OCI-LY7 (cell line): ENCODE measurements around the gene PAX9. TPM values are rescaled to one million over a fixed set of nuclear protein-coding genes. Genes with fewer than 3 reads are reported as not detected.

ENCODE experiments used
- BruUV-seq: library from RNA; stranded (reverse); fragments of 400-500 nt; replicated peaks from 2 replicates; lab custom pipeline; 2021; lab: Mats Ljungman, UMichigan
- CTCF ChIA-PET: fragments of 300-600 bp; sonication (Branson Sonifier 250); formaldehyde crosslinking; loops from one replicate; lab custom pipeline; 2022; ENCODE audit warnings: antibody characterized with exemption; ENCODE audit not compliant: unreplicated experiment; lab: Charles Lee
- POLR2A ChIA-PET: fragments of 300-600 bp; sonication (Branson Sonifier 250); formaldehyde crosslinking; loops from one replicate; lab custom pipeline; 2022; ENCODE audit warnings: antibody characterized with exemption; lab: Charles Lee
- DNase-seq: peaks from one replicate; pipeline ENCODE4 v3.0.0-alpha.2; 2015; ENCODE audit warnings: low spot score
- H2AFZ ChIP-seq: fragments of 200-600 bp; sonication (generic), shearing (Covaris generic); 2 replicates; pipeline ENCODE4 v1.6.1; 2014; ENCODE audit warnings: mild to moderate bottlenecking, antibody characterized with exemption, low read length, moderate library complexity
- H3K27ac ChIP-seq: fragments of 200-600 bp; sonication (generic); 2 replicates; pipeline ENCODE4 v1.5.1; 2014; ENCODE audit warnings: mixed run types, low read depth, mild to moderate bottlenecking, moderate library complexity, low read length, inconsistent platforms; ENCODE audit not compliant: poor library complexity, severe bottlenecking
- H3K36me3 ChIP-seq: fragments of 200-600 bp; sonication (generic); 2 replicates; pipeline ENCODE4 v1.6.1; 2014; ENCODE audit warnings: mild to moderate bottlenecking, antibody characterized with exemption, low read length, moderate library complexity, mixed read lengths; ENCODE audit not compliant: insufficient read depth
- H3K4me1 ChIP-seq: fragments of 200-600 bp; sonication (generic); 2 replicates; pipeline ENCODE4 v1.5.1; 2014; ENCODE audit warnings: mild to moderate bottlenecking, low read length; ENCODE audit not compliant: insufficient read depth, poor library complexity, severe bottlenecking
- H3K4me2 ChIP-seq: fragments of 200-600 bp; sonication (generic); 2 replicates; pipeline ENCODE4 v1.6.1; 2014; ENCODE audit warnings: mild to moderate bottlenecking, low read length
- H3K4me3 ChIP-seq: fragments of 200-600 bp; sonication (generic); 2 replicates; pipeline ENCODE4 v1.5.1; 2014; ENCODE audit warnings: mild to moderate bottlenecking, low read depth, low read length; ENCODE audit not compliant: poor library complexity, severe bottlenecking
- H3K79me2 ChIP-seq: fragments of 200-600 bp; sonication (generic); 2 replicates; pipeline ENCODE4 v1.6.1; 2016; ENCODE audit warnings: low read depth, mild to moderate bottlenecking, low read length, moderate library complexity, mixed read lengths; ENCODE audit not compliant: insufficient read depth
- H3K9me2 ChIP-seq: fragments of 200-600 bp; sonication (generic); 2 replicates; pipeline ENCODE4 v1.6.1; 2016; ENCODE audit warnings: mild to moderate bottlenecking, low read length, mixed read lengths; ENCODE audit not compliant: insufficient read depth
- H3K9me3 ChIP-seq: fragments of 200-600 bp; sonication (generic); 2 replicates; pipeline ENCODE4 v1.6.1; 2014; ENCODE audit warnings: mild to moderate bottlenecking, mixed run types, low read length, mixed read lengths
- H4K20me1 ChIP-seq: fragments of 200-600 bp; sonication (generic); 2 replicates; pipeline ENCODE4 v1.6.1; 2014; ENCODE audit warnings: mild to moderate bottlenecking, antibody characterized with exemption, low read length, moderate library complexity, mixed read lengths; ENCODE audit not compliant: insufficient read depth
- EZH2phosphoT487 ChIP-seq: fragments of 200-600 bp; sonication (generic); IDR thresholded peaks from 2 replicates; pipeline ENCODE4 v1.6.1; 2018; ENCODE audit warnings: low read depth, borderline replicate concordance, mild to moderate bottlenecking, mixed run types, antibody characterized with exemption, low read length, moderate library complexity, mixed read lengths
- intact Hi-C: fragments of 100-400 bp; cut with micrococcal nuclease; formaldehyde crosslinking; loops from one replicate; pipeline ENCODE4 v1.10.0; 2022; ENCODE audit not compliant: unreplicated experiment
- total RNA-seq, 2 experiments: library from RNA; depleted of rRNA in 1 of 2; stranded (reverse); fragments of >200 nt in 1 of 2; shearing (Covaris generic) in 1 of 2; gene quantifications; 2 replicates each; pipeline ENCODE4 v1.2.3, GENCODE V29; 2014 to 2022
- TF ChIP-seq, protein P1 (sequence below): fragments of 200-600 bp; sonication (generic); conservative IDR thresholded peaks from 2 replicates; pipeline ENCODE4 v1.5.1; 2014; ENCODE audit warnings: mild to moderate bottlenecking, antibody characterized with exemption, low read length, moderate library complexity, mixed read lengths

Gene PAX9
- total RNA-seq, 2 experiments from 2014 or later, result 2.3 to 4.4 TPM

DNA sequence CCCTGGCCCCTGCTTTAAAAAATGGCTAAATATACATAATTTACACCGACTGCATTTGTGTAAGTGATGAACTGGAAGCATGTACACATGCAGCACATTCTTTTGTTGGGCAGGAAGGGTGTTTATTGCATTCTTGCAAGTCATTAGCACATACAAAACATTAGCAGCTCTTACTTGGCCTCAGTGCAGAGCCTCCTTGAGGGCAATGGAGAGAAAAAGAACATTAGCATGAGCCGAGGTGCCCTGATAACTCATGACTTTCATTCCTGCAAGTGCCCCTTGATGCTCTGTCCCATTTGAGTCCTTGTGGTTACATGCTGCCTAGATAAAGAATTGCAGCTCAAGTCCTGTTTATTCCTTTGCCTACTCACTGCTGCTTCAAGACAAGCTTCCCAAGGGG is 61.9 kb downstream of the PAX9 start:
- no peak for TF ChIP-seq EZH2phosphoT487
- TF ChIP-seq, protein P1, sequence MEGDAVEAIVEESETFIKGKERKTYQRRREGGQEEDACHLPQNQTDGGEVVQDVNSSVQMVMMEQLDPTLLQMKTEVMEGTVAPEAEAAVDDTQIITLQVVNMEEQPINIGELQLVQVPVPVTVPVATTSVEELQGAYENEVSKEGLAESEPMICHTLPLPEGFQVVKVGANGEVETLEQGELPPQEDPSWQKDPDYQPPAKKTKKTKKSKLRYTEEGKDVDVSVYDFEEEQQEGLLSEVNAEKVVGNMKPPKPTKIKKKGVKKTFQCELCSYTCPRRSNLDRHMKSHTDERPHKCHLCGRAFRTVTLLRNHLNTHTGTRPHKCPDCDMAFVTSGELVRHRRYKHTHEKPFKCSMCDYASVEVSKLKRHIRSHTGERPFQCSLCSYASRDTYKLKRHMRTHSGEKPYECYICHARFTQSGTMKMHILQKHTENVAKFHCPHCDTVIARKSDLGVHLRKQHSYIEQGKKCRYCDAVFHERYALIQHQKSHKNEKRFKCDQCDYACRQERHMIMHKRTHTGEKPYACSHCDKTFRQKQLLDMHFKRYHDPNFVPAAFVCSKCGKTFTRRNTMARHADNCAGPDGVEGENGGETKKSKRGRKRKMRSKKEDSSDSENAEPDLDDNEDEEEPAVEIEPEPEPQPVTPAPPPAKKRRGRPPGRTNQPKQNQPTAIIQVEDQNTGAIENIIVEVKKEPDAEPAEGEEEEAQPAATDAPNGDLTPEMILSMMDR, result no peak
- no peaks in the 10 kb centered on the region for H3K9me3 ChIP-seq
- no peaks in the 10 kb centered on the region for H3K79me2 ChIP-seq
- no peak overlapping the region for H3K27ac ChIP-seq
- intact Hi-C loops, result no loop called here
- no peak overlapping the region for H3K4me2 ChIP-seq
- no peaks in the 10 kb centered on the region for H3K9me2 ChIP-seq
- DNase-seq, result no peak
- H4K20me1 ChIP-seq, result no peaks in the 10 kb centered on the region
- no peak overlapping the region for H2AFZ ChIP-seq
- BruUV-seq, result no TSS peak
- no peaks in the 10 kb centered on the region for H3K36me3 ChIP-seq
- no peak overlapping the region for H3K4me3 ChIP-seq
- ChIA-PET POLR2A (interaction anchor here (0.6 to 1.5 kb wide), 2 partner anchors 15 to 253 kb away, joined by 3 read pairs; no protein-coding TSS in a partner anchor), CTCF (no interaction called here)
- no peaks in the 10 kb centered on the region for H3K4me1 ChIP-seq

DNA sequence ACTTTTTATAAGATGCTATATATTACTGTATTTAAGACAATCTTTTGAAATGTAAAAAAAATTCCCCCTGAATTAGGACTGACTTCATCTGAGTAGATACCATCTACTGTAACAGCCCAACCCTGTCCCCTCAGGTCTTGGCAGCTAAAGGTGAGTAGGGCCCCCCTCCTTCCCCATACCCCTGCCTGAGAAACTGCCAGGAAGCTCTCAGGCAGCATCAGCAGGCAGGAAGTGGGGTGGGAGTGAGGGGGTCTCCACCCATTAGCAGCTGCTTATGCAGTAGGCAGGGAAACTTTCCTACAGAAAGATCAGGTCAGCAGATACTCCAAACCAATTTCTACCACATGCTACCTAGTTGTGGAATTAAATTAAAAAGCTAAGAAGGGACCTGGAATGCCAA is 62.5 kb downstream of the PAX9 start:
- Histone ChIP-seq H3K4me3 (no peak overlapping the region), H3K36me3 (no peaks in the 10 kb centered on the region), H3K27ac (no peak overlapping the region), H4K20me1 (no peaks in the 10 kb centered on the region), H3K9me3 (no peaks in the 10 kb centered on the region), H3K4me2 (no peak overlapping the region), H2AFZ (no peak overlapping the region), H3K9me2 (no peaks in the 10 kb centered on the region), H3K79me2 (no peaks in the 10 kb centered on the region), H3K4me1 (no peaks in the 10 kb centered on the region)
- no peak for DNase-seq
- BruUV-seq, result no TSS peak
- ChIA-PET CTCF (no interaction called here), POLR2A (interaction anchor here (1.5 kb wide), 1 partner anchor 14 kb away, joined by 3 read pairs; no protein-coding TSS in a partner anchor)
- intact Hi-C loops, result no loop called here
- TF ChIP-seq, protein P1, result no peak
- no peak for TF ChIP-seq EZH2phosphoT487

DNA sequence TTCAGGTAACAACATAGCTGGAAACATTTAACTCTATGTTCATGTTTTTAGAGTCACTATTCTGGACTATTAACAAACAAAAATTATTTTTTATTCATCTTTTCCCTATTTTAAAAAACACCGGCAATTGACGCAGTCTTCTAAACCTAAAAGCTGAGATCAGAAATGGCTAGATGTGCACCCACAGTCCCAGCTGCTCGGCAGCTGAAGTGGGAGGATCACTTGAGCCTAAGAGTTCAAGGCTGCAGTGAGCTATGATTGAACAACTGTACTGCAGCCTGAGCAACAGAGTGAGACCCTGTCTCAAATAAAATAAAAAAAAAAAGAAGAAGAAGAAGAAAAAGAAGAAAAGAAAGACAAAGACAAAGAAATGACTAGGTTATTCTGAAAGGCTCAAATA is 64.5 kb downstream of the PAX9 start:
- H3K27ac ChIP-seq, result no peak overlapping the region
- intact Hi-C loops, result no loop called here
- H3K9me2 ChIP-seq, result no peaks in the 10 kb centered on the region
- no peak for DNase-seq
- H3K4me1 ChIP-seq, result no peaks in the 10 kb centered on the region
- H2AFZ ChIP-seq, result no peak overlapping the region
- ChIA-PET CTCF (no interaction called here), POLR2A (interaction anchor here (1.1 kb wide), 1 partner anchor 23 kb away, joined by 4 read pairs; no protein-coding TSS in a partner anchor)
- no peak overlapping the region for H3K4me2 ChIP-seq
- H3K4me3 ChIP-seq, result no peak overlapping the region
- no TSS peak for BruUV-seq
- H3K36me3 ChIP-seq, result no peaks in the 10 kb centered on the region
- no peaks in the 10 kb centered on the region for H3K79me2 ChIP-seq
- TF ChIP-seq, protein P1, result no peak
- TF ChIP-seq EZH2phosphoT487, result no peak
- H3K9me3 ChIP-seq, result no peaks in the 10 kb centered on the region
- H4K20me1 ChIP-seq, result no peaks in the 10 kb centered on the region

Other genes with a start within 250 kb of the PAX9 start
- not detected in 2 replicates for gene NKX2-1, start 141.6 kb upstream of the PAX9 start, total RNA-seq (2014; rRNA removed; shearing (Covaris generic))
- not detected in 2 replicates for gene NKX2-1, start 141.6 kb upstream of the PAX9 start, total RNA-seq (2022)
- not detected in 2 replicates for gene NKX2-8, start 79.2 kb upstream of the PAX9 start, total RNA-seq (2014; rRNA removed; shearing (Covaris generic))
- not detected in 2 replicates for gene NKX2-8, start 79.2 kb upstream of the PAX9 start, total RNA-seq (2022)